HepG2 (cell line): ENCODE data around the gene NUDT22. TPM values are rescaled to one million over a fixed set of nuclear protein-coding genes. Genes with fewer than 3 reads are reported as not detected.

Experiments used
- ATAC-seq: fragments of 200-7000 bp; cut with Tn5 transposase; 3 replicates; pipeline ENCODE4 v1.9.1; 2020; ENCODE audit warnings: mild to moderate bottlenecking, moderate library complexity
- BruUV-seq: library from RNA; stranded (reverse); fragments of 400-500 nt; replicated peaks from 2 replicates; lab custom pipeline; 2021; lab: Mats Ljungman, UMichigan
- CTCF ChIA-PET: fragments of 300-600 bp; formaldehyde crosslinking; extraction: SDS; loops from one replicate; lab custom pipeline; 2021; ENCODE audit warnings: low total read pairs, inconsistent platforms, low intra/inter-chr PET ratio; lab: Yijun Ruan, JAX
- POLR2A ChIA-PET: fragments of 350-600 bp; sonication (Branson Sonifier 250); formaldehyde crosslinking; loops from one replicate; lab custom pipeline; 2020; ENCODE audit warnings: antibody characterized with exemption, inconsistent platforms; lab: Yijun Ruan, JAX
- DNase-seq: peaks from one replicate; pipeline ENCODE4 v3.0.0-alpha.2; 2015; ENCODE audit warnings: low spot score
- FAIRE-seq: peaks from 3 replicates; lab custom pipeline; 2011; peaks lifted over from hg19 to GRCh38; lab: Jason Lieb, UNC
- H2AFZ ChIP-seq: one replicate; pipeline ENCODE4 v1.6.1; 2011; ENCODE audit warnings: low read length, inconsistent platforms
- H3K27ac ChIP-seq: fragments of 300-600 bp; 3 replicates; pipeline ENCODE4 v1.8.0; 2011; ENCODE audit warnings: mixed run types, mild to moderate bottlenecking, mixed read lengths, low read length, inconsistent platforms; ENCODE audit not compliant: insufficient read depth; ENCODE audit errors: extremely low read length
- H3K27me3 ChIP-seq, 2 experiments: fragments of 200-600 bp in 1 of 2; 2 replicates in 1 of 2; 3 replicates in 1 of 2; pipeline versions ENCODE4 v1.6.0 to v1.8.0; 2011; ENCODE audit warnings: low read length in 2 of 2, mild to moderate bottlenecking in 2 of 2, moderate library complexity in 2 of 2, inconsistent platforms in 1 of 2; ENCODE audit not compliant: insufficient read depth in 2 of 2, control insufficient read depth in 1 of 2
- H3K36me3 ChIP-seq, 2 experiments: fragments of 200-600 bp in 1 of 2; replicated peaks in 1 of 2; 2 replicates in 1 of 2; 3 replicates in 1 of 2; pipeline versions ENCODE4 v1.5.1 to v1.8.0; 2011; ENCODE audit warnings: low read length in 2 of 2, inconsistent platforms in 1 of 2; ENCODE audit not compliant: insufficient read depth in 2 of 2, control insufficient read depth in 1 of 2
- H3K4me1 ChIP-seq: 2 replicates; pipeline ENCODE4 v1.5.1; 2012; ENCODE audit warnings: low read length, inconsistent platforms; ENCODE audit not compliant: insufficient read depth
- H3K4me2 ChIP-seq: 2 replicates; pipeline ENCODE4 v1.6.0; 2011; ENCODE audit warnings: low read depth, low read length, inconsistent platforms
- H3K4me3 ChIP-seq, 3 experiments: fragments of 200-600 bp in 1 of 3; sonication (generic), shearing (Covaris generic) in 1 of 3; replicated peaks in 1 of 3; 2 replicates each; pipeline ENCODE4 v1.5.1; 2011 to 2016; ENCODE audit warnings: low read length in 3 of 3, inconsistent platforms in 2 of 3, low read depth in 2 of 3, mild to moderate bottlenecking in 2 of 3, control low read depth in 1 of 3, mixed read lengths in 1 of 3; ENCODE audit not compliant: insufficient read depth in 1 of 3
- H3K79me2 ChIP-seq: one replicate; pipeline ENCODE4 v1.6.1; 2011; ENCODE audit warnings: low read length, inconsistent platforms; ENCODE audit not compliant: insufficient read depth
- H3K9ac ChIP-seq: 2 replicates; pipeline ENCODE4 v1.6.0; 2011; ENCODE audit warnings: mild to moderate bottlenecking, low read depth, low read length, inconsistent platforms; ENCODE audit not compliant: insufficient read depth
- H3K9me3 ChIP-seq: 2 replicates; pipeline ENCODE4 v1.5.1; 2012; ENCODE audit warnings: mild to moderate bottlenecking, low read length
- H4K20me1 ChIP-seq: 2 replicates; pipeline ENCODE4 v1.6.0; 2011; ENCODE audit warnings: inconsistent platforms, mild to moderate bottlenecking, low read length, moderate library complexity; ENCODE audit not compliant: insufficient read depth
- AGO1 ChIP-seq: fragments of 200-400 bp; formaldehyde crosslinking; IDR thresholded peaks from 2 replicates; pipeline ENCODE4 v1.6.1; 2017; ENCODE audit warnings: mild to moderate bottlenecking, low read depth, low read length, moderate library complexity; ENCODE audit not compliant: poor library complexity, severe bottlenecking
- AGO2 ChIP-seq: fragments of 200-400 bp; formaldehyde crosslinking; optimal IDR thresholded peaks from 2 replicates; pipeline ENCODE3; 2017; ENCODE audit warnings: mild to moderate bottlenecking, low read depth, low read length, moderate library complexity
- HNRNPL ChIP-seq: fragments of 200-400 bp; formaldehyde crosslinking; IDR thresholded peaks from 2 replicates; pipeline ENCODE4 v1.6.1; 2017; ENCODE audit warnings: mild to moderate bottlenecking, low read depth, low read length
- ZNF441 ChIP-seq: sonication (generic); formaldehyde crosslinking; IDR thresholded peaks from 2 replicates; pipeline ENCODE4 v1.7.0; 2021; ENCODE audit warnings: missing genetic modification reagents, borderline replicate concordance
- ZNF629 ChIP-seq: sonication (generic); formaldehyde crosslinking; conservative IDR thresholded peaks from 2 replicates; pipeline ENCODE4 v1.5.0; 2020; ENCODE audit warnings: missing genetic modification reagents
- ZNF749 ChIP-seq: sonication (generic); formaldehyde crosslinking; IDR thresholded peaks from 2 replicates; pipeline ENCODE4 v1.8.0; 2022; ENCODE audit warnings: mild to moderate bottlenecking, missing genetic modification reagents, moderate library complexity, borderline replicate concordance
- ZNF891 ChIP-seq: sonication (generic); formaldehyde crosslinking; IDR thresholded peaks from 2 replicates; pipeline ENCODE4 v1.5.0; 2020; ENCODE audit warnings: mild to moderate bottlenecking, missing genetic modification reagents
- WGBS: methylation state at CpG from one replicate; pipeline ENCODE4 v1.1.6; 2017; ENCODE audit warnings: low lambda C conversion rate; 5-methylcytosine and 5-hydroxymethylcytosine counted together
- in situ Hi-C: cut with HindIII; loops from 2 replicates; pipeline ENCODE4 v1.10.0; 2017; ENCODE audit warnings: low pct_unique_long_range_greater_than_20kb; ENCODE audit not compliant: extremely low pct_ligation_motif_present
- intact Hi-C: fragments of 100-400 bp; cut with micrococcal nuclease; formaldehyde crosslinking; loops from one replicate; pipeline ENCODE4 v1.10.0; 2022; ENCODE audit not compliant: unreplicated experiment
- polyA plus RNA-seq, 8 experiments: library from polyadenylated mRNA; depleted of rRNA in 3 of 8; stranded (reverse) in 7 of 8; unstranded in 1 of 8; fragments of >200 nt; fragmentation: Illumina TruSeq in 4 of 8; extraction: Trizol in 4 of 8; gene quantifications; 2 replicates each; pipeline versions ENCODE4 v1.2.1 to v1.2.3, GENCODE V29; 2011 to 2016; ENCODE audit warnings: low read depth in 4 of 8, missing spikeins in 1 of 8, mixed read lengths in 1 of 8; ENCODE audit not compliant: insufficient read depth in 1 of 8
- total RNA-seq, 5 experiments: library from RNA; depleted of rRNA; stranded (reverse); fragments of >200 nt; fragmentation: Illumina TruSeq; extraction: Trizol; gene quantifications; 2 replicates each; pipeline ENCODE4 v1.2.3, GENCODE V29; 2016; ENCODE audit warnings: low read depth in 1 of 5
- TF ChIP-seq, protein P1 (sequence below): IDR thresholded peaks from 2 replicates; pipeline ENCODE4 v1.6.1; 2016; ENCODE audit warnings: mild to moderate bottlenecking, missing biosample characterization, missing genetic modification reagents

The NUDT22 gene
- total and polyA plus RNA-seq, 2 of the 13 experiments (the other 11 are each of a cell fraction or from before 2014, with no cell fraction given) = 33.5 to 39.8 TPM

DNA sequence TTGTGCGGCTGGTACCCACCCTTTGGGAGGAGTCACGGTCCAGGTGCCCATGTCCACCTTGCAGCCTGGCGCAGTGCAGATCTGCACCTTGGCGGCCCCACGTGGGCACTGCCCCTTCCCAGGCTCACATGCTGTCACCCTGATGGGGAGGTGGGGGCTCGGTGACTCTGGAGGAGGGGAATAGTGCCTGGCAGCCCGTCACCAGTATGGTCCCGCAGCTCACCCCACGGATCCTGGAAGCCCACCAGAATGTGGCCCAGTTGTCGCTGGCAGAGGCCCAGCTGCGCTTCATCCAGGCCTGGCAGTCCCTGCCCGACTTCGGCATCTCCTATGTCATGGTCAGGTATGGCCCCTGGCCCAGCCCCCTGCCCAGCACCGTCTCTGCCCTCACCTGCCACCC is 5.3 kb upstream of the NUDT22 start:
- no TSS peak for BruUV-seq
- DNase-seq (no peak), ATAC-seq (no peak), FAIRE-seq (no peak)
- no peak overlapping the region for H3K9ac ChIP-seq
- no peak overlapping the region for H3K4me2 ChIP-seq
- in situ Hi-C loops = no loop called here
- H3K36me3 ChIP-seq = peaks cover 0 to 3% of the 10 kb centered on the region in 2 experiments; a peak in 2 of 5 replicates
- CTCF ChIA-PET = no interaction called here
- no peaks in the 10 kb centered on the region for H3K79me2 ChIP-seq
- no peaks in the 10 kb centered on the region for H3K27me3 ChIP-seq
- H3K4me1 ChIP-seq = peaks cover 32% of the 10 kb centered on the region
- no CpG with 5 or more reads among the region's 14 CpGs for WGBS
- no peaks in the 10 kb centered on the region for H4K20me1 ChIP-seq
- no peak overlapping the region for H3K27ac ChIP-seq
- H2AFZ ChIP-seq = no peak overlapping the region
- TF ChIP-seq AGO2 = peak; percentile 66
- TF ChIP-seq ZNF749 (CRISPR knock-in tag) = no peak
- peak; percentile 69; the same call in 1 of the 2 replicates for TF ChIP-seq HNRNPL
- peak; percentile 7 for TF ChIP-seq AGO1
- H3K9me3 ChIP-seq = no peaks in the 10 kb centered on the region
- intact Hi-C loops = no loop called here
- POLR2A ChIA-PET = no interaction called here
- H3K4me3 ChIP-seq = no peak overlapping the region

DNA sequence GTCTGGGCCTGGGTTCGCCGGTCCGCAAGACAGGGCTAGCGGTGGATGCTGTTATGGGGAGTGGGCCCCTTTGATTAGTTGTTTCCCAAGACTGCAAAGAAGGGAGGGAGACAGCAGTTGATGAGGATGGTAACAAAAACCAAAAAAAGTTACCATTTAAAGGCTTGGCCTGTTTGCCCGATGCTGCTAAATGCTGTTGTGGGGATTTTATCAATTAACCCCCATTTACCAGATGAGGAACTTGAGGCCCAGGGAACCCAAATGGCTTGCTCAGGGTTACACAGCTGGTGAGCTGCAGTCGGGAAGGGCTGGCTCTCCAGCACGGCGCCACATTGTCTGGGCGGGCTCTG is 3.4 kb upstream of the NUDT22 start:
- in situ Hi-C loops = no loop called here
- Histone ChIP-seq H3K9me3 (no peaks in the 10 kb centered on the region), H3K27ac (no peak overlapping the region), H4K20me1 (no peaks in the 10 kb centered on the region), H3K36me3 (peaks cover 0 to 3% of the 10 kb centered on the region in 2 experiments; a peak in 2 of 5 replicates), H2AFZ (no peak overlapping the region), H3K27me3 (no peaks in the 10 kb centered on the region), H3K4me2 (no peak overlapping the region), H3K4me3 (no peak overlapping the region), H3K9ac (no peak overlapping the region), H3K4me1 (peaks cover 41% of the 10 kb centered on the region), H3K79me2 (no peaks in the 10 kb centered on the region)
- WGBS = 96% methylated on average over 5 of the region's 9 CpGs
- FAIRE-seq (no peak), ATAC-seq (no peak), DNase-seq (no peak)
- no TSS peak for BruUV-seq
- TF ChIP-seq ZNF891 (CRISPR knock-in tag) = no peak
- peak; percentile 50; the same call in 1 of the 2 replicates for TF ChIP-seq ZNF629 (CRISPR knock-in tag)
- no peak for TF ChIP-seq ZNF441 (CRISPR knock-in tag)
- TF ChIP-seq, protein P1, sequence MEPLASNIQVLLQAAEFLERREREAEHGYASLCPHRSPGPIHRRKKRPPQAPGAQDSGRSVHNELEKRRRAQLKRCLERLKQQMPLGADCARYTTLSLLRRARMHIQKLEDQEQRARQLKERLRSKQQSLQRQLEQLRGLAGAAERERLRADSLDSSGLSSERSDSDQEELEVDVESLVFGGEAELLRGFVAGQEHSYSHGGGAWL (CRISPR knock-in tag) = no peak
- CTCF ChIA-PET = no interaction called here
- intact Hi-C loops = no loop called here
- POLR2A ChIA-PET = no interaction called here
